Measurements from ENCODE around the gene HES4. TPM values are rescaled to one million over a fixed set of nuclear protein-coding genes. Genes with fewer than 3 reads are reported as not detected.
"Not testable (repeated sequence)": the region's sequence is repeated elsewhere in the genome, so short reads cannot be mapped to it uniquely, and the experiment has no call there.

HES4 gene
- total RNA-seq, 4 donors from 2014 or later = 12.7 to 34.8 (median 31.6) TPM

GRCh38 chr1:993379-993995 lies 6.4 kb downstream of the HES4 start:
- H3K9me3 ChIP-seq = no peaks in the 10 kb centered on the region
- DNase-seq (ENCODE audit: low spot score in 2 of 2) = peak in 1 of 2 donors; percentile 75
- TF ChIP-seq, protein P1, sequence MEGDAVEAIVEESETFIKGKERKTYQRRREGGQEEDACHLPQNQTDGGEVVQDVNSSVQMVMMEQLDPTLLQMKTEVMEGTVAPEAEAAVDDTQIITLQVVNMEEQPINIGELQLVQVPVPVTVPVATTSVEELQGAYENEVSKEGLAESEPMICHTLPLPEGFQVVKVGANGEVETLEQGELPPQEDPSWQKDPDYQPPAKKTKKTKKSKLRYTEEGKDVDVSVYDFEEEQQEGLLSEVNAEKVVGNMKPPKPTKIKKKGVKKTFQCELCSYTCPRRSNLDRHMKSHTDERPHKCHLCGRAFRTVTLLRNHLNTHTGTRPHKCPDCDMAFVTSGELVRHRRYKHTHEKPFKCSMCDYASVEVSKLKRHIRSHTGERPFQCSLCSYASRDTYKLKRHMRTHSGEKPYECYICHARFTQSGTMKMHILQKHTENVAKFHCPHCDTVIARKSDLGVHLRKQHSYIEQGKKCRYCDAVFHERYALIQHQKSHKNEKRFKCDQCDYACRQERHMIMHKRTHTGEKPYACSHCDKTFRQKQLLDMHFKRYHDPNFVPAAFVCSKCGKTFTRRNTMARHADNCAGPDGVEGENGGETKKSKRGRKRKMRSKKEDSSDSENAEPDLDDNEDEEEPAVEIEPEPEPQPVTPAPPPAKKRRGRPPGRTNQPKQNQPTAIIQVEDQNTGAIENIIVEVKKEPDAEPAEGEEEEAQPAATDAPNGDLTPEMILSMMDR (IDR thresholded peaks at IDR 0.05) = no peak
- TF ChIP-seq POLR2A (IDR thresholded peaks at IDR 0.05) = no peak
- no peak for TF ChIP-seq EP300 (IDR thresholded peaks at IDR 0.05)
- no peak for TF ChIP-seq POLR2AphosphoS5 (IDR thresholded peaks at IDR 0.05)
- peaks cover 10% of the 10 kb centered on the region for H3K4me1 ChIP-seq
- 65% methylated on average over 9 of the region's 15 CpGs for WGBS
- peaks cover 38% of the 10 kb centered on the region for H3K27me3 ChIP-seq
- H3K27ac ChIP-seq = no peak overlapping the region
- H3K36me3 ChIP-seq = no peaks in the 10 kb centered on the region
- no peak overlapping the region for H3K4me3 ChIP-seq

GRCh38 chr1:992362-992761 lies 7.5 kb downstream of the HES4 start:
- Histone ChIP-seq H3K4me1 (no peaks in the 10 kb centered on the region), H3K27ac (no peak overlapping the region), H3K36me3 (no peaks in the 10 kb centered on the region), H3K27me3 (peaks cover 29% of the 10 kb centered on the region), H3K4me3 (no peak overlapping the region), H3K9me3 (no peaks in the 10 kb centered on the region)
- 91% methylated on average over 7 of the region's 7 CpGs for WGBS
- no peak for DNase-seq (ENCODE audit: low spot score in 2 of 2)
- TF ChIP-seq, protein P1 (IDR thresholded peaks at IDR 0.05) = no peak
- TF ChIP-seq POLR2AphosphoS5 (IDR thresholded peaks at IDR 0.05) = no peak
- no peak for TF ChIP-seq EP300 (IDR thresholded peaks at IDR 0.05)
- no peak for TF ChIP-seq POLR2A (IDR thresholded peaks at IDR 0.05)

DNA sequence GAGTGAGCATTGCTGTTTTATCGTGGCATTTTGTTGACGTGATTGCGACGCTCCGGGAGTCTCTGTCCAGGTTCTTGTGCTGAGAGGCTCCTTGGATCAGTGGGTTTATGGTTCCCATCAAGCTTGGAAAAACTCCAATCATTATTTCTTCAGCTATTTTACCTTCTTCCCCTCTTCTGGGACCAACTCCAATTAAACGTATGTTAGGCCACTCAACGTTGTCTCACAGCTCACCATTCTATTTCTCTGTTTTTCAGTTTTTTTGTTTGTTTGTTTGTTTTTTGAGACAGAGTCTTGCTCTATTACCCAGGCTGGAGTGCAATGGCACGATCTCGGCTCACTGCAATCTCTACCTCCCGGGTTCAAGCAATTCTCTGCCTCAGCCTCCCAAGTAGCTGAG lies 8.0 kb downstream of the HES4 start:
- no peaks in the 10 kb centered on the region for H3K9me3 ChIP-seq
- 98% methylated on average over 10 of the region's 10 CpGs for WGBS
- no peaks in the 10 kb centered on the region for H3K4me1 ChIP-seq
- no peak for TF ChIP-seq EP300 (IDR thresholded peaks at IDR 0.05)
- H3K27me3 ChIP-seq = peaks cover 25% of the 10 kb centered on the region
- no peak overlapping the region for H3K27ac ChIP-seq
- no peaks in the 10 kb centered on the region for H3K36me3 ChIP-seq
- no peak overlapping the region for H3K4me3 ChIP-seq
- DNase-seq (ENCODE audit: low spot score in 2 of 2) = no peak

- H3K9me3 ChIP-seq; DNase-seq (ENCODE audit: low spot score in 2 of 2); H3K4me1 ChIP-seq; H3K36me3 ChIP-seq; H3K27ac ChIP-seq; H3K4me3 ChIP-seq: not testable (repeated sequence)
- H3K27me3 ChIP-seq = peaks cover 18% of the 10 kb centered on the region
- WGBS = 93% methylated on average over 6 of the region's 6 CpGs
These were observed 8.6 kb downstream of the HES4 start for GRCh38 chr1:991275-991674.

DNA sequence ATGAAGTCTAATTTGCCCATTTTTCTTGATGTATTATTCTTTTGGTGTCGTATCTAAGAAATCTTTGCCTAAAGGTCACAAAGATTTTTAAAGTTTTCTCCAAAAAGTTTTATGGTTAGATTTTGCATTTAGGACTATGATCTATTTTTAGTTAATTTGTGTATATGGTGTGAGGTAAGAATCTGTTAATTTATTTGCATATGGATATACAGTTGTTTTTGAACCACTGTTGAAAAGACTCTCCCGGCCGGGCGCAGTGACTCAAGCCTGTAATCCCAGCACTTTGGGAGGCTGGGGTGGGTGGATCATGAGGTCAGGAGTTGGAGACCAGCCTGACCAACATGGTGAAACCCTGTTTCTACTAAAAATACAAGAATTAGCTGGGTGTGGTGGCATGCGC lies 11.8 kb downstream of the HES4 start:
- H3K27me3 ChIP-seq = peaks cover 41% of the 10 kb centered on the region
- DNase-seq (ENCODE audit: low spot score in 2 of 2); H3K27ac ChIP-seq; H3K4me1 ChIP-seq; H3K4me3 ChIP-seq; H3K9me3 ChIP-seq; H3K36me3 ChIP-seq: not testable (repeated sequence)
- WGBS = 81% methylated on average over 5 of the region's 5 CpGs

- H3K9me3 ChIP-seq = no peaks in the 10 kb centered on the region
- H3K27me3 ChIP-seq = peaks cover 60% of the 10 kb centered on the region
- 81% methylated on average over 13 of the region's 13 CpGs for WGBS
- DNase-seq (ENCODE audit: low spot score in 2 of 2) = no peak
- peaks cover 7% of the 10 kb centered on the region for H3K4me1 ChIP-seq
- no peak overlapping the region for H3K4me3 ChIP-seq
- TF ChIP-seq, protein P1 (IDR thresholded peaks at IDR 0.05) = no peak
- no peaks in the 10 kb centered on the region for H3K36me3 ChIP-seq
- no peak overlapping the region for H3K27ac ChIP-seq
These were observed 14.8 kb downstream of the HES4 start for GRCh38 chr1:985126-985525.

DNA sequence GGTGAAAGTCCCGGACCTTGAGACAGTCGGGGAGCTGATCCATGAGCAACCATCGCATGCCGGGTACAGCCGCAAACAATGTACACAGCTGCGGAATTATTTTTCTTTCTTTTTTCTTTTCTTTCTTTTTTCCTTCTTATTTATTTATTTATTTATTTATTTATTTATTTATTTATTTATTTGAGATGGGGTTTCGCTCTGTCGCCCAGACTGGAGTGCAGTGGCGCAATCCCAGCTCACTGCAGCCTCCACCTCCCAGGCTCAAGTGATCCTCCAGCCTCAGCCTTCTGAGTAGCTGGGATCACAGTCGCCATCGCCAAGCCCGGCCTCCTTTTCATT lies 15.5 kb downstream of the HES4 start:
- Histone ChIP-seq H3K4me3 (no peak overlapping the region), H3K27me3 (peaks cover 62% of the 10 kb centered on the region), H3K36me3 (no peaks in the 10 kb centered on the region), H3K9me3 (no peaks in the 10 kb centered on the region), H3K27ac (no peak overlapping the region), H3K4me1 (peaks cover 11% of the 10 kb centered on the region)
- TF ChIP-seq EP300 (IDR thresholded peaks at IDR 0.05) (no peak), POLR2AphosphoS5 (IDR thresholded peaks at IDR 0.05) (no peak), POLR2A (IDR thresholded peaks at IDR 0.05) (no peak)
- TF ChIP-seq, protein P1 (IDR thresholded peaks at IDR 0.05) = no peak
- WGBS = 61% methylated on average over 12 of the region's 12 CpGs
- DNase-seq (ENCODE audit: low spot score in 2 of 2) = no peak
